Measurements from ENCODE around the gene MYH14.

DNA sequence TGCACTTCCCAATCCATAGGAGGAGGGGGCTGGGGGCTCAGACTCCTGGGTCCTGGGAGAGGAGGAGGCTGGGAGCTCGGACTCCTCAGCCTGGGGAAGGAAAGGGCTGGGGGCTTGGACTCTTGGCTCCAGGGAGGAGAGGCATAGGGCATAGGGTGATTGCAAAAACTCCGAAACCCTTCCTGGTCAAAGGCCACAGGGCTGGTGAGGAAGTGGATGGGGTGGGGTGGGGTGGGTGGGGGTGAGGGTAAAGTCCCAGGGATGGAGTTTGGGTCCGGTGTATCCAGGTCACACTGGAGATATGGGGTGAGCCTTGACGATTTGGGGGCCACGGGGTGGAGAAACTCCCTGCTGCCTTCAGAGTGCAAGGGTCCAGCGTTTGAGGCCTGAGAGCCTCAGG lies 2.8 kb downstream of the MYH14 start:
- TF ChIP-seq, protein P1, sequence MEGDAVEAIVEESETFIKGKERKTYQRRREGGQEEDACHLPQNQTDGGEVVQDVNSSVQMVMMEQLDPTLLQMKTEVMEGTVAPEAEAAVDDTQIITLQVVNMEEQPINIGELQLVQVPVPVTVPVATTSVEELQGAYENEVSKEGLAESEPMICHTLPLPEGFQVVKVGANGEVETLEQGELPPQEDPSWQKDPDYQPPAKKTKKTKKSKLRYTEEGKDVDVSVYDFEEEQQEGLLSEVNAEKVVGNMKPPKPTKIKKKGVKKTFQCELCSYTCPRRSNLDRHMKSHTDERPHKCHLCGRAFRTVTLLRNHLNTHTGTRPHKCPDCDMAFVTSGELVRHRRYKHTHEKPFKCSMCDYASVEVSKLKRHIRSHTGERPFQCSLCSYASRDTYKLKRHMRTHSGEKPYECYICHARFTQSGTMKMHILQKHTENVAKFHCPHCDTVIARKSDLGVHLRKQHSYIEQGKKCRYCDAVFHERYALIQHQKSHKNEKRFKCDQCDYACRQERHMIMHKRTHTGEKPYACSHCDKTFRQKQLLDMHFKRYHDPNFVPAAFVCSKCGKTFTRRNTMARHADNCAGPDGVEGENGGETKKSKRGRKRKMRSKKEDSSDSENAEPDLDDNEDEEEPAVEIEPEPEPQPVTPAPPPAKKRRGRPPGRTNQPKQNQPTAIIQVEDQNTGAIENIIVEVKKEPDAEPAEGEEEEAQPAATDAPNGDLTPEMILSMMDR (IDR thresholded peaks at IDR 0.05; ENCODE audit: low read depth, low read length), result no peak
- no peak for TF ChIP-seq EZH2phosphoT487 (IDR thresholded peaks at IDR 0.05; ENCODE audit: low read depth)
